Measurements from ENCODE around the gene PFKFB2.

PFKFB2 gene

GRCh38 chr1:207015791-207016190, 37.3 kb upstream of the PFKFB2 start:
- DNase-seq (ENCODE audit: insufficient read length): no peak
- FAIRE-seq: no peak
- TF ChIP-seq POLR2AphosphoS5 (IDR thresholded peaks at IDR 0.05; ENCODE audit: low read depth, low read length) (no peak), POLR2A (IDR thresholded peaks at IDR 0.05; ENCODE audit: low read depth, low read length) (no peak), TAF1 (IDR thresholded peaks at IDR 0.05; ENCODE audit: borderline replicate concordance, low read depth, low read length) (no peak)

- DNase-seq (ENCODE audit: insufficient read length) (no peak), FAIRE-seq (no peak)
Observed at GRCh38 chr1:207017615-207018559, 35.2 kb upstream of the PFKFB2 start.

GRCh38 chr1:207018707-207019106, 34.4 kb upstream of the PFKFB2 start:
- DNase-seq (ENCODE audit: insufficient read length): no peak
- TF ChIP-seq POLR2A (IDR thresholded peaks at IDR 0.05; ENCODE audit: low read depth, low read length) (no peak), TAF1 (IDR thresholded peaks at IDR 0.05; ENCODE audit: borderline replicate concordance, low read depth, low read length) (no peak), POLR2AphosphoS5 (IDR thresholded peaks at IDR 0.05; ENCODE audit: low read depth, low read length) (no peak)
- no peak for FAIRE-seq

More at GRCh38 chr1:207017615-207018559, 35.2 kb upstream of the PFKFB2 start:
- TF ChIP-seq TAF1 (IDR thresholded peaks at IDR 0.05; ENCODE audit: borderline replicate concordance, low read depth, low read length) (no peak), POLR2AphosphoS5 (IDR thresholded peaks at IDR 0.05; ENCODE audit: low read depth, low read length) (no peak), POLR2A (IDR thresholded peaks at IDR 0.05; ENCODE audit: low read depth, low read length) (no peak)

- FAIRE-seq (no peak), DNase-seq (ENCODE audit: insufficient read length) (no peak)
- no peak for TF ChIP-seq TAF1 (IDR thresholded peaks at IDR 0.05; ENCODE audit: borderline replicate concordance, low read depth, low read length)
- no peak for TF ChIP-seq POLR2A (IDR thresholded peaks at IDR 0.05; ENCODE audit: low read depth, low read length)
- TF ChIP-seq POLR2AphosphoS5 (IDR thresholded peaks at IDR 0.05; ENCODE audit: low read depth, low read length): no peak
Observed at GRCh38 chr1:207019161-207019560, 33.9 kb upstream of the PFKFB2 start.

GRCh38 chr1:207019661-207020060, 33.4 kb upstream of the PFKFB2 start:
- FAIRE-seq (no peak), DNase-seq (ENCODE audit: insufficient read length) (no peak)
- TF ChIP-seq POLR2A (IDR thresholded peaks at IDR 0.05; ENCODE audit: low read depth, low read length) (no peak), POLR2AphosphoS5 (IDR thresholded peaks at IDR 0.05; ENCODE audit: low read depth, low read length) (no peak), TAF1 (IDR thresholded peaks at IDR 0.05; ENCODE audit: borderline replicate concordance, low read depth, low read length) (no peak)

- DNase-seq (ENCODE audit: insufficient read length) (no peak), FAIRE-seq (no peak)
- TF ChIP-seq POLR2AphosphoS5 (IDR thresholded peaks at IDR 0.05; ENCODE audit: low read depth, low read length): no peak
- TF ChIP-seq TAF1 (IDR thresholded peaks at IDR 0.05; ENCODE audit: borderline replicate concordance, low read depth, low read length): no peak
- no peak for TF ChIP-seq POLR2A (IDR thresholded peaks at IDR 0.05; ENCODE audit: low read depth, low read length)
Observed at GRCh38 chr1:207020065-207020708, 32.9 kb upstream of the PFKFB2 start.

- FAIRE-seq: no peak
- TF ChIP-seq POLR2AphosphoS5 (IDR thresholded peaks at IDR 0.05; ENCODE audit: low read depth, low read length) (no peak), POLR2A (IDR thresholded peaks at IDR 0.05; ENCODE audit: low read depth, low read length) (no peak), TAF1 (IDR thresholded peaks at IDR 0.05; ENCODE audit: borderline replicate concordance, low read depth, low read length) (no peak)
- DNase-seq (ENCODE audit: insufficient read length): no peak
Observed at GRCh38 chr1:207020709-207021107, 32.4 kb upstream of the PFKFB2 start.

- no peak for FAIRE-seq
- no peak for TF ChIP-seq TAF1 (IDR thresholded peaks at IDR 0.05; ENCODE audit: borderline replicate concordance, low read depth, low read length)
- TF ChIP-seq POLR2A (IDR thresholded peaks at IDR 0.05; ENCODE audit: low read depth, low read length): no peak
- TF ChIP-seq POLR2AphosphoS5 (IDR thresholded peaks at IDR 0.05; ENCODE audit: low read depth, low read length): no peak
- no peak for DNase-seq (ENCODE audit: insufficient read length)
Observed at GRCh38 chr1:207021139-207021861, 31.8 kb upstream of the PFKFB2 start.

- TF ChIP-seq POLR2A (IDR thresholded peaks at IDR 0.05; ENCODE audit: low read depth, low read length) (no peak), POLR2AphosphoS5 (IDR thresholded peaks at IDR 0.05; ENCODE audit: low read depth, low read length) (no peak), TAF1 (IDR thresholded peaks at IDR 0.05; ENCODE audit: borderline replicate concordance, low read depth, low read length) (no peak)
Observed at GRCh38 chr1:207021876-207022596, 31.0 kb upstream of the PFKFB2 start.

GRCh38 chr1:207022996-207023679, 29.9 kb upstream of the PFKFB2 start:
- FAIRE-seq (no peak), DNase-seq (ENCODE audit: insufficient read length) (no peak)
- TF ChIP-seq TAF1 (IDR thresholded peaks at IDR 0.05; ENCODE audit: borderline replicate concordance, low read depth, low read length) (no peak), POLR2A (IDR thresholded peaks at IDR 0.05; ENCODE audit: low read depth, low read length) (no peak), POLR2AphosphoS5 (IDR thresholded peaks at IDR 0.05; ENCODE audit: low read depth, low read length) (no peak)

More at GRCh38 chr1:207021876-207022596, 31.0 kb upstream of the PFKFB2 start:
- no peak for DNase-seq (ENCODE audit: insufficient read length)
- FAIRE-seq: no peak
